GM23338 (cell line): ENCODE measurements around the gene TNFRSF6B. TPM values are rescaled to one million over a fixed set of nuclear protein-coding genes. Genes with fewer than 3 reads are reported as not detected.

ENCODE experiments used
- ATAC-seq: fragments of 200-7000 bp; cut with Tn5 transposase; 3 replicates; pipeline ENCODE4 v1.9.1; 2020
- DNase-seq: peaks from one replicate; pipeline ENCODE4 v3.0.0-alpha.2; 2015; ENCODE audit warnings: low spot score
- H2AFZ ChIP-seq: fragments of 200-600 bp; sonication (generic); 2 replicates; pipeline ENCODE4 v1.8.0; 2016; ENCODE audit warnings: antibody characterized with exemption, mild to moderate bottlenecking, moderate library complexity
- H3F3A ChIP-seq: fragments of 200-600 bp; sonication (generic); replicated peaks from 2 replicates; pipeline ENCODE4 v1.8.0; 2017; ENCODE audit warnings: antibody characterized with exemption, mixed run types, low read depth
- H3K27ac ChIP-seq: fragments of 200-600 bp; sonication (generic); 2 replicates; pipeline ENCODE4 v1.6.1; 2016; ENCODE audit warnings: low read depth
- H3K27me3 ChIP-seq: fragments of 200-600 bp; sonication (generic); 2 replicates; pipeline ENCODE4 v1.8.0; 2016; ENCODE audit warnings: mild to moderate bottlenecking, mixed run types, moderate library complexity; ENCODE audit not compliant: insufficient read depth
- H3K36me3 ChIP-seq: fragments of 200-600 bp; sonication (generic); 2 replicates; pipeline ENCODE4 v1.8.0; 2016; ENCODE audit warnings: mild to moderate bottlenecking; ENCODE audit not compliant: insufficient read depth
- H3K4me1 ChIP-seq: fragments of 200-600 bp; sonication (generic); 2 replicates; pipeline ENCODE4 v1.8.0; 2016; ENCODE audit warnings: mild to moderate bottlenecking, moderate library complexity; ENCODE audit not compliant: insufficient read depth
- H3K4me2 ChIP-seq: fragments of 200-600 bp; sonication (generic); 2 replicates; pipeline ENCODE4 v1.7.1; 2017; ENCODE audit warnings: mixed run types
- H3K4me3 ChIP-seq: fragments of 200-600 bp; sonication (generic); 2 replicates; pipeline ENCODE4 v1.6.1; 2016; ENCODE audit warnings: mixed run types
- H3K79me2 ChIP-seq: fragments of 200-600 bp; sonication (generic); replicated peaks from 2 replicates; pipeline ENCODE4 v1.8.0; 2017; ENCODE audit warnings: mild to moderate bottlenecking; ENCODE audit not compliant: insufficient read depth
- H3K9me2 ChIP-seq: fragments of 200-600 bp; sonication (generic); 2 replicates; pipeline ENCODE4 v1.8.0; 2017; ENCODE audit not compliant: insufficient read depth
- H4K20me1 ChIP-seq: fragments of 200-600 bp; sonication (generic); replicated peaks from 2 replicates; pipeline ENCODE4 v1.8.0; 2017; ENCODE audit warnings: mild to moderate bottlenecking; ENCODE audit not compliant: insufficient read depth
- H3K27ac Mint-ChIP-seq: 2 replicates; pipeline ENCODE4 v1.8.0; 2020; ENCODE audit warnings: inconsistent platforms, mild to moderate bottlenecking, moderate library complexity, mixed read lengths
- H3K27me3 Mint-ChIP-seq: 3 replicates; pipeline ENCODE4 v1.8.0; 2022; ENCODE audit warnings: low read depth, mild to moderate bottlenecking, moderate library complexity, mixed read lengths, inconsistent platforms; ENCODE audit not compliant: insufficient read depth, poor library complexity
- H3K36me3 Mint-ChIP-seq: 3 replicates; pipeline ENCODE4 v1.8.0; 2021; ENCODE audit warnings: low read depth, mild to moderate bottlenecking, inconsistent platforms, moderate library complexity, mixed read lengths
- H3K4me1 Mint-ChIP-seq: 3 replicates; pipeline ENCODE4 v1.8.0; 2020; ENCODE audit warnings: mild to moderate bottlenecking, inconsistent platforms, mixed read lengths
- H3K4me3 Mint-ChIP-seq: 3 replicates; pipeline ENCODE4 v1.8.0; 2021; ENCODE audit warnings: moderate library complexity, mild to moderate bottlenecking, inconsistent platforms, mixed read lengths
- H3K9me3 Mint-ChIP-seq: 3 replicates; pipeline ENCODE4 v1.8.0; 2020; ENCODE audit warnings: moderate library complexity, mild to moderate bottlenecking, inconsistent platforms, mixed read lengths
- EZH2 ChIP-seq: fragments of 200-600 bp; sonication (generic); IDR thresholded peaks from one replicate; pipeline ENCODE4 v1.8.0; 2017; ENCODE audit warnings: antibody characterized with exemption, mild to moderate bottlenecking, low read depth; ENCODE audit not compliant: unreplicated experiment
- JUNB ChIP-seq: IDR thresholded peaks from one replicate; pipeline ENCODE4 v1.6.1; 2016; ENCODE audit warnings: antibody characterized with exemption; ENCODE audit not compliant: unreplicated experiment
- POLR2AphosphoS5 ChIP-seq: IDR thresholded peaks from 2 replicates; pipeline ENCODE4 v1.6.1; 2016; ENCODE audit warnings: antibody characterized with exemption, low read depth
- STAT1 ChIP-seq: IDR thresholded peaks from one replicate; pipeline ENCODE4 v1.6.1; 2016; ENCODE audit warnings: antibody characterized with exemption; ENCODE audit not compliant: unreplicated experiment
- polyA plus RNA-seq: library from polyadenylated mRNA; unstranded; fragments of >200 nt; fragmentation: Nextera tagmentation; extraction: Ambion mirVana; gene quantifications from 2 replicates; pipeline ENCODE4 v1.2.1, GENCODE V29; 2016
- total RNA-seq: library from RNA; depleted of rRNA; stranded (reverse); fragments of >200 nt; shearing (Covaris generic); gene quantifications from 2 replicates; pipeline ENCODE4 v1.2.3, GENCODE V29; 2014
- TF ChIP-seq, protein P1 (sequence below): fragments of 250-450 bp; sonication (Bioruptor Pico); IDR thresholded peaks from 2 replicates; pipeline ENCODE4 v1.5.0; 2020; ENCODE audit warnings: mild to moderate bottlenecking, moderate library complexity
- TF ChIP-seq, protein P2 (sequence below): IDR thresholded peaks from one replicate; pipeline ENCODE4 v1.6.1; 2018; ENCODE audit warnings: antibody characterized with exemption; ENCODE audit not compliant: unreplicated experiment

Gene TNFRSF6B
- total and polyA plus RNA-seq, 2 experiments from 2014 or later: 0.28 TPM; not detected in 1

DNA sequence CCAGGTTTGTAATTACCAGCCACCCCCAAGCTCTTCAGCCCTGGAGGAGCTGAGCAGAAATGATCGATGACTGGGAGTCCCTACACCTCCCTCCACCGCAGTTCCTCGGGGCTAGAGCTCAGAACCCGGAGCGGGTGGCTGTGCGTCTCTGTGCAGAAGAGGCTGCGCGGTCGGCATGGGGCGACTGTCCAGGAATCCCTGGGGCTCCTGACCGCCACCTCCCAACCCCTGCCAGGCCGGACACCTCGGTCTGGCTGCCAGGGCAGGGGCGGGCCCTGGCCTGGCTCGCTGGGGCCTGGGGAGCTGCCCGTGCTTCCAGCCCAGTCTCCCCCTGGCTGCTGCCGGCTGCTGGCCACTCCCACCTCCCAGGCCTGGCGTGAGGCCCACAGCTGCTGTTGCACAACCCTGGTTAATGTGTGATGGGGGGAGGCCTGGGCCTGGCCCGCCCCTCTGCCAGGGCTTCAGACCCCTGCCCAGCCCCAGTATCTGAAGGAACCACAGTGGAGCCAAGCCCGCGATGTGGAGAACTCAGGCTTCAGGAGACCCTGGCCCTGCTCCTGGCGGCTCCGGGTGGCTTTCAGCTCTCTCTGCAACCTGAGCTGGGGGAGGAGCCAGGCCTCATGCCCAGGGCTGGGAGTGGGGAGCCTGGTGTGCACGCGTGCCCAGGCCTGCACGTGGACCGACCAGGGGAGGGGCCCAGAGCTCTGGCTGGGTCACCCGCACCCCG, 44.3 kb downstream of the TNFRSF6B start:
- peaks cover 14% of the 10 kb centered on the region; the same call in 1 of the 2 replicates for H3F3A ChIP-seq
- peak overlapping the region; percentile 50; the same call in 1 of the 2 replicates for H3K27ac ChIP-seq
- peak overlapping the region; percentile 71 for H3K4me3 ChIP-seq
- H4K20me1 ChIP-seq: no peaks in the 10 kb centered on the region
- no peaks in the 10 kb centered on the region for H3K9me2 ChIP-seq
- H3K27me3 ChIP-seq: peaks cover 6% of the 10 kb centered on the region
- no peaks in the 10 kb centered on the region; the same call in 2 of the 3 replicates for H3K9me3 Mint-ChIP-seq
- H3K4me1 Mint-ChIP-seq: no peaks in the 10 kb centered on the region; the same call in 2 of the 3 replicates
- no peaks in the 10 kb centered on the region for H3K79me2 ChIP-seq
- peak overlapping the region; percentile 68; the same call in 2 of the 3 replicates for H3K4me3 Mint-ChIP-seq
- H3K4me1 ChIP-seq: peaks cover 7% of the 10 kb centered on the region; the same call in 1 of the 2 replicates
- TF ChIP-seq EZH2 (no peak), POLR2AphosphoS5 (peak; percentile 68)
- H3K36me3 ChIP-seq: no peaks in the 10 kb centered on the region
- peak overlapping the region; percentile 76; the same call in 1 of the 2 replicates for H2AFZ ChIP-seq
- H3K36me3 Mint-ChIP-seq: peaks cover 8% of the 10 kb centered on the region
- H3K4me2 ChIP-seq: peak overlapping the region; percentile 86
- H3K27me3 Mint-ChIP-seq: peaks cover 11% of the 10 kb centered on the region
- DNase-seq (peak; percentile 73), ATAC-seq (peak; percentile 43)
- H3K27ac Mint-ChIP-seq: no peak overlapping the region

DNA sequence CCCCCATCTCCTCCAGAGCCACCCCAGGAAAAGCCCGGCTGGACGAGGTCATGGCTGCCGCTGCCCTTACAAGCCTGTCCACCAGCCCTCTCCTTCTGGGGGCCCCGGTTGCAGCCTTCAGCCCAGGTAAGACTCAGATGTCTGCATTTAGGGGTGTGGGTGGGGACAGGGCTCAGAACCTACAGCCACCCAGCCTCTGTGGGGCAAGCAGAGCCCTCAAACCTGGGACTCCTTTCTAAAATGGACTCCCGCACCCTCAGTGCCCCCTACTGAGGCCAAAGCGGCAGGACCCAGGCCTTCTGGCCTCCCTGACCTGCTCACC, 44.9 kb downstream of the TNFRSF6B start:
- Histone ChIP-seq H3K79me2 (no peaks in the 10 kb centered on the region), H3K4me1 (peaks cover 7% of the 10 kb centered on the region; the same call in 1 of the 2 replicates), H3K27me3 (peaks cover 6% of the 10 kb centered on the region), H2AFZ (no peak overlapping the region; the same call in 1 of the 2 replicates), H3K9me2 (no peaks in the 10 kb centered on the region), H3K4me3 (peak overlapping the region; percentile 71), H3K4me2 (peak overlapping the region; percentile 86), H3K36me3 (no peaks in the 10 kb centered on the region), H4K20me1 (no peaks in the 10 kb centered on the region), H3K27ac (peak overlapping the region; percentile 50; the same call in 1 of the 2 replicates), H3F3A (peaks cover 14% of the 10 kb centered on the region; the same call in 1 of the 2 replicates)
- DNase-seq (no peak), ATAC-seq (no peak)
- Mint-ChIP-seq H3K9me3 (no peaks in the 10 kb centered on the region; the same call in 2 of the 3 replicates), H3K4me1 (no peaks in the 10 kb centered on the region; the same call in 2 of the 3 replicates), H3K27ac (no peak overlapping the region), H3K27me3 (peaks cover 10% of the 10 kb centered on the region), H3K36me3 (peaks cover 8% of the 10 kb centered on the region), H3K4me3 (peak overlapping the region; percentile 68; the same call in 2 of the 3 replicates)
- TF ChIP-seq STAT1: no peak
- TF ChIP-seq, protein P1, sequence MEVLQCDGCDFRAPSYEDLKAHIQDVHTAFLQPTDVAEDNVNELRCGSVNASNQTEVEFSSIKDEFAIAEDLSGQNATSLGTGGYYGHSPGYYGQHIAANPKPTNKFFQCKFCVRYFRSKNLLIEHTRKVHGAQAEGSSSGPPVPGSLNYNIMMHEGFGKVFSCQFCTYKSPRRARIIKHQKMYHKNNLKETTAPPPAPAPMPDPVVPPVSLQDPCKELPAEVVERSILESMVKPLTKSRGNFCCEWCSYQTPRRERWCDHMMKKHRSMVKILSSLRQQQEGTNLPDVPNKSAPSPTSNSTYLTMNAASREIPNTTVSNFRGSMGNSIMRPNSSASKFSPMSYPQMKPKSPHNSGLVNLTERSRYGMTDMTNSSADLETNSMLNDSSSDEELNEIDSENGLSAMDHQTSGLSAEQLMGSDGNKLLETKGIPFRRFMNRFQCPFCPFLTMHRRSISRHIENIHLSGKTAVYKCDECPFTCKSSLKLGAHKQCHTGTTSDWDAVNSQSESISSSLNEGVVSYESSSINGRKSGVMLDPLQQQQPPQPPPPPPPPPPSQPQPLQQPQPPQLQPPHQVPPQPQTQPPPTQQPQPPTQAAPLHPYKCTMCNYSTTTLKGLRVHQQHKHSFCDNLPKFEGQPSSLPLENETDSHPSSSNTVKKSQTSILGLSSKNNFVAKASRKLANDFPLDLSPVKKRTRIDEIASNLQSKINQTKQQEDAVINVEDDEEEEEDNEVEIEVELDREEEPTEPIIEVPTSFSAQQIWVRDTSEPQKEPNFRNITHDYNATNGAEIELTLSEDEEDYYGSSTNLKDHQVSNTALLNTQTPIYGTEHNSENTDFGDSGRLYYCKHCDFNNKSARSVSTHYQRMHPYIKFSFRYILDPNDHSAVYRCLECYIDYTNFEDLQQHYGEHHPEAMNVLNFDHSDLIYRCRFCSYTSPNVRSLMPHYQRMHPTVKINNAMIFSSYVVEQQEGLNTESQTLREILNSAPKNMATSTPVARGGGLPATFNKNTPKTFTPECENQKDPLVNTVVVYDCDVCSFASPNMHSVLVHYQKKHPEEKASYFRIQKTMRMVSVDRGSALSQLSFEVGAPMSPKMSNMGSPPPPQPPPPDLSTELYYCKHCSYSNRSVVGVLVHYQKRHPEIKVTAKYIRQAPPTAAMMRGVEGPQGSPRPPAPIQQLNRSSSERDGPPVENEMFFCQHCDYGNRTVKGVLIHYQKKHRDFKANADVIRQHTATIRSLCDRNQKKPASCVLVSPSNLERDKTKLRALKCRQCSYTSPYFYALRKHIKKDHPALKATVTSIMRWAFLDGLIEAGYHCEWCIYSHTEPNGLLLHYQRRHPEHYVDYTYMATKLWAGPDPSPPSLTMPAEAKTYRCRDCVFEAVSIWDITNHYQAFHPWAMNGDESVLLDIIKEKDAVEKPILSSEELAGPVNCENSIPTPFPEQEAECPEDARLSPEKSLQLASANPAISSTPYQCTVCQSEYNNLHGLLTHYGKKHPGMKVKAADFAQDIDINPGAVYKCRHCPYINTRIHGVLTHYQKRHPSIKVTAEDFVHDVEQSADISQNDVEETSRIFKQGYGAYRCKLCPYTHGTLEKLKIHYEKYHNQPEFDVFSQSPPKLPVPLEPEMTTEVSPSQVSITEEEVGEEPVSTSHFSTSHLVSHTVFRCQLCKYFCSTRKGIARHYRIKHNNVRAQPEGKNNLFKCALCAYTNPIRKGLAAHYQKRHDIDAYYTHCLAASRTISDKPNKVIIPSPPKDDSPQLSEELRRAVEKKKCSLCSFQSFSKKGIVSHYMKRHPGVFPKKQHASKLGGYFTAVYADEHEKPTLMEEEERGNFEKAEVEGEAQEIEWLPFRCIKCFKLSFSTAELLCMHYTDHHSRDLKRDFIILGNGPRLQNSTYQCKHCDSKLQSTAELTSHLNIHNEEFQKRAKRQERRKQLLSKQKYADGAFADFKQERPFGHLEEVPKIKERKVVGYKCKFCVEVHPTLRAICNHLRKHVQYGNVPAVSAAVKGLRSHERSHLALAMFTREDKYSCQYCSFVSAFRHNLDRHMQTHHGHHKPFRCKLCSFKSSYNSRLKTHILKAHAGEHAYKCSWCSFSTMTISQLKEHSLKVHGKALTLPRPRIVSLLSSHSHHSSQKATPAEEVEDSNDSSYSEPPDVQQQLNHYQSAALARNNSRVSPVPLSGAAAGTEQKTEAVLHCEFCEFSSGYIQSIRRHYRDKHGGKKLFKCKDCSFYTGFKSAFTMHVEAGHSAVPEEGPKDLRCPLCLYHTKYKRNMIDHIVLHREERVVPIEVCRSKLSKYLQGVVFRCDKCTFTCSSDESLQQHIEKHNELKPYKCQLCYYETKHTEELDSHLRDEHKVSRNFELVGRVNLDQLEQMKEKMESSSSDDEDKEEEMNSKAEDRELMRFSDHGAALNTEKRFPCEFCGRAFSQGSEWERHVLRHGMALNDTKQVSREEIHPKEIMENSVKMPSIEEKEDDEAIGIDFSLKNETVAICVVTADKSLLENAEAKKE: no peak
- TF ChIP-seq, protein P2, sequence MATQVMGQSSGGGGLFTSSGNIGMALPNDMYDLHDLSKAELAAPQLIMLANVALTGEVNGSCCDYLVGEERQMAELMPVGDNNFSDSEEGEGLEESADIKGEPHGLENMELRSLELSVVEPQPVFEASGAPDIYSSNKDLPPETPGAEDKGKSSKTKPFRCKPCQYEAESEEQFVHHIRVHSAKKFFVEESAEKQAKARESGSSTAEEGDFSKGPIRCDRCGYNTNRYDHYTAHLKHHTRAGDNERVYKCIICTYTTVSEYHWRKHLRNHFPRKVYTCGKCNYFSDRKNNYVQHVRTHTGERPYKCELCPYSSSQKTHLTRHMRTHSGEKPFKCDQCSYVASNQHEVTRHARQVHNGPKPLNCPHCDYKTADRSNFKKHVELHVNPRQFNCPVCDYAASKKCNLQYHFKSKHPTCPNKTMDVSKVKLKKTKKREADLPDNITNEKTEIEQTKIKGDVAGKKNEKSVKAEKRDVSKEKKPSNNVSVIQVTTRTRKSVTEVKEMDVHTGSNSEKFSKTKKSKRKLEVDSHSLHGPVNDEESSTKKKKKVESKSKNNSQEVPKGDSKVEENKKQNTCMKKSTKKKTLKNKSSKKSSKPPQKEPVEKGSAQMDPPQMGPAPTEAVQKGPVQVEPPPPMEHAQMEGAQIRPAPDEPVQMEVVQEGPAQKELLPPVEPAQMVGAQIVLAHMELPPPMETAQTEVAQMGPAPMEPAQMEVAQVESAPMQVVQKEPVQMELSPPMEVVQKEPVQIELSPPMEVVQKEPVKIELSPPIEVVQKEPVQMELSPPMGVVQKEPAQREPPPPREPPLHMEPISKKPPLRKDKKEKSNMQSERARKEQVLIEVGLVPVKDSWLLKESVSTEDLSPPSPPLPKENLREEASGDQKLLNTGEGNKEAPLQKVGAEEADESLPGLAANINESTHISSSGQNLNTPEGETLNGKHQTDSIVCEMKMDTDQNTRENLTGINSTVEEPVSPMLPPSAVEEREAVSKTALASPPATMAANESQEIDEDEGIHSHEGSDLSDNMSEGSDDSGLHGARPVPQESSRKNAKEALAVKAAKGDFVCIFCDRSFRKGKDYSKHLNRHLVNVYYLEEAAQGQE: no peak
- no peak for TF ChIP-seq JUNB
